HG03064 (cell line): ENCODE results near the gene CACNA1F.

Experiments used
- ATAC-seq: cut with Tn5 transposase; IDR thresholded peaks from one replicate; pipeline ENCODE4 v1.9.1; 2021; ENCODE audit warnings: low read depth; ENCODE audit not compliant: unreplicated experiment

CACNA1F gene

GRCh38 chrX:49233176-49233575, at the start of gene CACNA1F:
Gene CACNA1F, minus strand, starts transcription at chrX:49233340. Its CDS starts 31 bp downstream, at chrX:49233309.
- ATAC-seq = no peak

- ATAC-seq = no peak
Observed at GRCh38 chrX:49282647-49283011, 49.5 kb upstream of the CACNA1F start.

DNA sequence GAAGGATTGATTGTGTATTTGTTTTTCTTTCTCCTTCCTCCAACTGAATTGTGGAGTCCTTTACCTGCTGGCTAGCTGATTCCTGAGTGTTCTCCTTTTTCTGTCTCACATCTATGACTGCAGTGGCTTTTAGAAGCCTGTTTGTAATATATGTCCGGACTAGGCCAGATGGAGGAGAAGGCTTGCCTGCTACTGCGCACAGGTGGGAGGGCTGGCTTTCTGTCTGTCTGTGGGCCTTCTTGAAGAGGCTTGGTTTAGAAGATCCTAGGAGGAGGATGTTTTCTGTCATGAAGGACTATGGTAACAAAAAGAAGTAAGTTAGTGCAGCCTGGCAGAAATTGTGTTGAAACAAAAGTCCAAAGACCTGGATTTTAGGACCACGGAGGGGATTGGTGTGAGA, 44.9 kb upstream of the CACNA1F start:
- no peak for ATAC-seq

- no peak for ATAC-seq
Observed at GRCh38 chrX:49277535-49277830, 44.3 kb upstream of the CACNA1F start.

DNA sequence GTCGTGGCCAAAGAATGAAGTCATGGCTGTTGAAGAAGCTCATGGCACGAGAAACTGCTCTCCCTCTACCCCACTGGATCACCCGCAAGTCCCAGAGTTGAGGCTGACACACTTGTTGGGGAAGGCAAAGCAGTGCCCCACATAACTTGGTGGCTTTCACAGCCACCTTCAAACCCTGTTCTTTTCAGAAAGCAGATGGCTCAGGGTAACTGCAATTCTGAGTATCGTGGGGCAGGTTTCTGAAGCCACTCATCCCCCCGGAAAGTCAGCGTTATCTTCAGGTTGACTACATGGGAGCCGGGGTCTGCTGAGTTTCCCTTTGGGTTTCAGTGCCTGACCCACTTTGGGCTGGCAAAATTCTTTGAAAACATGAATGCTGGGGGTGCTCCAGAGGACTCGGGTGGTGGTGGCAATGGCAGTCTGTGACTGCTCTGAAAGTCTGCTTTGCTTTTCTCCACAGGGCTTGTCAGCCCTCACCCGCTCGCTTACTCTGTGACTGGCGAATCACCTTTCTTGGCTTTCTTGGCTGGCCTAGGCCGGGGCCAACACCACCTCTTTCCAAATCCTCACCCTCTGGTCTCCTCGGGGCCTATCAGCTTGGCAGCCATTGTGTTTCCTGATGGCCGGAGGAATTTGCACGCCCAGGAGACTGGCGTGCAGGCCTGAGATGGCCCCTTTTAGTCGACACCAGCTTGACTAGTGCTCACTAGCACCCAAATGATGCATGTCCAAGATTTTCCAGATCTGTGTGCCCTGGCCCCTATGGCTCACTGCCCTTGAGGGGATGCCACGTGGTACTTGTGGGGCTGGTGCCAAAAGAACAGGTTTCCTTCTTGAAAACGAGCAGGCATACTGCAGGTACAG, 43.8 kb upstream of the CACNA1F start:
- no peak for ATAC-seq

DNA sequence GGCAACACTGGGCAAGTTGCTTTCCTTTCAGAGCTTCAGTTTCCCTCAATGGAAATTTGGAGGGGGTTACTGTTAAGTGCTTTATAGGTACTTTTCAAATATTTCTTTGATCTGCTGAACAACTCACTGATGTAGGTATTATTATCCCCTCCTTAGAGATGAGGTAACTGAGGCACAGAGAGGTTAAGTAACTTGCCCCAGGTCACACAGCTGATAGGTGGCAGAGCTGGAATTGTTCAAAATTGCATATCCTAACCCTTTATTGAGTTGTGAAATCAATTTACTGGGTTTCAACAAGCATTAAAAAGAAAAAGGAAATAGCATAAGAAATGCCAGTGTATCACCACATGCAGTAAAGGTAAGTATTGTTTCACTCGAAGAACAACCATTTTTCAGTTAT, 43.1 kb upstream of the CACNA1F start:
- no peak for ATAC-seq

DNA sequence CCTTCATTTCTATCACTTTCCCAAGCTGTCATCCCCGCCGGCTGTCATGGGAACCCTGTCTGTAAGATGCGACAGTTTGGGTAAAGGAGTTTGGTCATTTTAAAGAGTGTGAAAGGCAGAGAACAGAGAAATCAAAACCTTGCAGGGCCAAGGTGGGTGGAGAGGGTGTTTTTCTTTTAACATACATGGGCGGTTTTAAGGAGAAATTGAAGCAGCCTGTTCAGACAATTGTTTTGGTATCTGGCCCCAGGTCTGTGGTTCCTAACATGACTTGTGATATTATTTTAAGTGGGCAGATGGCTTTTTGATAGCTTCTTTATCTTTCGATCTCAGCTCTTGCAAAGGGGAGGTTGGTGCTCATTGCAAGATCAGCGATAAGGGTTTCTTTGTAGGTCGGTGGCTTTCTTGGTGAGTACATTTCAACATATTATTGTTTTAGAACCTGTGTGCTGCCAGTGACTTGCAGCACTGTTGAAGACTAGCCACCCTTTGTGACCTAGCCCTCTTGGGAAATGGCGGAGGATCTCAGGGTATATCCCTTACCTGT, 40.1 kb upstream of the CACNA1F start:
- ATAC-seq = no peak

- no peak for ATAC-seq
Observed at GRCh38 chrX:49272421-49272820, 39.3 kb upstream of the CACNA1F start.

- no peak for ATAC-seq
Observed at GRCh38 chrX:49271341-49271740, 38.2 kb upstream of the CACNA1F start.

- no peak for ATAC-seq
Observed at GRCh38 chrX:49270249-49270921, 37.2 kb upstream of the CACNA1F start.

GRCh38 chrX:49269767-49270248, 36.7 kb upstream of the CACNA1F start, which contains the start of gene PPP1R3F:
Gene PPP1R3F, plus strand, starts transcription at chrX:49269793. Its CDS starts 77 bp downstream, at chrX:49269870.
- peak; percentile 11 for ATAC-seq

- peak; percentile 84 for ATAC-seq
Observed at GRCh38 chrX:49269010-49269766, 36.0 kb upstream of the CACNA1F start.

DNA sequence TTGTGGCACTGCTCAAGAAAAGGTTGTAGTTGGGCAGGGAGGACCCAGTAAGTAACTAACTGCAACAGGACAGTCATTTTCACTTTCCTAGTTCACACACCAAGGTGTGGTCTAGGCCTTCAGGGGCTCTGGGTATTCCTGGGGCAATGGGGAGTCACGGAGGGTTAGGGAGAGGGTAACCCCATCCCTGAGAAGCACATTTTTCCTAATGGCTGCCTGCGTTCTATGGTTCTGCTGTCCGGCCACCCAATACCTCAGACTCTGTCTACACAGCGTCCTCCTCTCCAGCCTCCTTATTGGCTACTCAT, 35.5 kb upstream of the CACNA1F start:
- no peak for ATAC-seq

GRCh38 chrX:49266523-49267445, 33.6 kb upstream of the CACNA1F start:
- ATAC-seq = no peak

DNA sequence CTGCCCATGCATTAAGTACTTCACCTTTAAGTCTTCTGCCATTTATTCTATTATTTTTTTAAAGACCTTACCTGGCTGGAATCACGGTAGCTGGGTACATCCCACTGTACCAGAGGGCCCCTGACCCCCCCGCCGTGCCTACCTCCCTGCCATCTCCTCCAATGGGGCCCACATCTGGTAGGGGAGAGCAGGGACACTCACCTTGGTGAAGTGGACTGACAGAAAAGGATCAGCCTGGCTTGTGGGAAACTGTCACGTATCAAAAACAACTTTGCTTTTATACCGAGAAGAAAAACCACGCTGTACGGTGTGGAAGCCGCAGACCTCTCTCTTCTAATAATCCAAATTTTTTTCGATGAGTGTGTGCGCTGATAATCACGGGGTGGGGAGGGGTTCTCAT, 31.3 kb upstream of the CACNA1F start, which contains the start of gene FOXP3:
FOXP3 (minus strand) TSS at position 251 of the 400 bp plus-strand sequence. CDS start 6,205 bp downstream, outside the sequence.
- ATAC-seq = no peak

DNA sequence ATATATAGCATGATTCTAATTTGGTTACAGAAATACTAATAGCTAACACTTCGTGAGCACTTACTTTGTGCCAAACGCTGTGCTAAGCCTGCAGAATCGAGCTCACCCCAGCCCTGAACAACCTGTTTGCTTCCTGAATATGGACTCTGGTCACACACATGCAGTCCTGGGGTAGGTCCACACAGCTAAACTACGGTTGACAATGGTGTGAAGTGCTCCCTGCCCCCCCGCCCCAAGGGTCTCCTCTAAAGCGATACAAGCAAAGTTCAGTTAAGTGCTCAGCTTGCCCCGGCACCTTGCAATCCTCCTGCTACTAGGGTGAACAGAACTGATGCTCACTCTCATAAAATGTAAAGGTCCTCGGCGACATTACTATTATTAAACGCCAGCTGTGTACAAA, 30.5 kb upstream of the CACNA1F start:
- ATAC-seq = no peak

- ATAC-seq = no peak
Observed at GRCh38 chrX:49262603-49263002, 29.5 kb upstream of the CACNA1F start.

GRCh38 chrX:49260221-49260985, 27.3 kb upstream of the CACNA1F start:
- no peak for ATAC-seq

DNA sequence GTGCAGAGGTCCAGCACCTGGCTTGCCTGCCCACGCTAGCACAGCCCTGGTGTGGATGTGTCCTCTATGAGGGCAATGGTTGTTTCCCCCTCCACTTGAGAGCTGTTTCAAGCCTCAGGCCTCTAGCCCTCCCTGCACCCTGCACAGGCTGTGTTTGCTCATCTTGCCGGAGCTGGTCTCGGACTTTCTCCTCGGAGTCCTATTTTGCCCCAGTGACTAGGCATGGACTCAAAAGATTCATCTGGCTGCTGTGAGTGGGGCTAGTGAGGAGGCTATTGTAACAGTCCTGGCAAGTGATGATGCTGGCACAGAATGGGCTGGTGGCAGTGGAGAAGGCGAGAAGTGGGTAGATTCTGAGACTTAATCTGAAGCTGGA, 25.6 kb upstream of the CACNA1F start:
- ATAC-seq = no peak
